Gastroesophageal sphincter (tissue), 4 donors: ENCODE data around the gene PPP3CA. TPM values are rescaled to one million over a fixed set of nuclear protein-coding genes. Genes with fewer than 3 reads are reported as not detected.

Experiments used
- ATAC-seq: fragments of 150-250 bp; one replicate; pipeline ENCODE4 v1.9.1; 2016; ENCODE audit warnings: mild to moderate bottlenecking, moderate library complexity
- H3K27ac ChIP-seq, 4 donors: fragments of 200-600 bp; sonication (generic) in 3 of 4; 1 replicate in 3 of 4; 2 replicates in 1 of 4; pipeline ENCODE4 v1.5.1; 2016 to 2019
- H3K27me3 ChIP-seq: fragments of 200-600 bp; sonication (generic); one replicate; pipeline ENCODE4 v1.5.1; 2019
- H3K36me3 ChIP-seq, 2 donors: fragments of 200-600 bp; sonication (generic); one replicate each; pipeline ENCODE4 v1.5.1; 2019; ENCODE audit warnings: control low read depth in 1 of 2
- H3K4me1 ChIP-seq, 3 donors: fragments of 200-600 bp; sonication (generic); 1 replicate in 2 of 3; 2 replicates in 1 of 3; pipeline ENCODE4 v1.5.1; 2016 to 2019; ENCODE audit warnings: control low read depth in 2 of 3
- H3K4me3 ChIP-seq, 2 donors: fragments of 200-600 bp; sonication (generic); one replicate each; pipeline ENCODE4 v1.5.1; 2019; ENCODE audit warnings: mild to moderate bottlenecking in 1 of 2, moderate library complexity in 1 of 2
- H3K9me3 ChIP-seq, 3 donors: fragments of 200-600 bp; sonication (generic); one replicate each; pipeline ENCODE4 v1.5.1; 2017 to 2019; ENCODE audit warnings: control low read depth in 2 of 3
- EP300 ChIP-seq: sonication (generic); formaldehyde crosslinking; IDR thresholded peaks from one replicate; pipeline ENCODE4 v1.6.1; 2017; ENCODE audit warnings: antibody characterized with exemption, mild to moderate bottlenecking
- POLR2A ChIP-seq, 2 donors: fragments of 450-650 bp; IDR thresholded peaks; one replicate each; pipeline ENCODE4 v1.6.1; 2017; ENCODE audit warnings: antibody characterized with exemption in 2 of 2, mild to moderate bottlenecking in 2 of 2, moderate library complexity in 1 of 2
- POLR2AphosphoS5 ChIP-seq: sonication (generic); formaldehyde crosslinking; IDR thresholded peaks from one replicate; pipeline ENCODE4 v1.6.1; 2017; ENCODE audit warnings: antibody characterized with exemption
- WGBS, 2 donors: methylation state at CpG; one replicate each; pipeline ENCODE4 v1.1.5; 2018; ENCODE audit warnings: low coverage in 1 of 2; 5-methylcytosine and 5-hydroxymethylcytosine counted together
- total RNA-seq, 4 donors: library from RNA; depleted of rRNA; stranded (reverse); fragments of >200 nt; gene quantifications; one replicate each; pipeline ENCODE4 v1.1.0, GENCODE V29; 2016
- TF ChIP-seq, protein P1 (sequence below), 4 experiments: fragments of 200-600 bp in 2 of 4; fragments of 450-650 bp in 2 of 4; sonication (generic) in 1 of 4; IDR thresholded peaks; one replicate each; pipeline ENCODE4 v1.5.1; 2017 to 2019; ENCODE audit warnings: antibody characterized with exemption in 4 of 4, mild to moderate bottlenecking in 2 of 4, moderate library complexity in 2 of 4

PPP3CA gene
- total RNA-seq, 4 donors from 2014 or later: 21.1 to 29.2 (median 24.8) TPM

DNA sequence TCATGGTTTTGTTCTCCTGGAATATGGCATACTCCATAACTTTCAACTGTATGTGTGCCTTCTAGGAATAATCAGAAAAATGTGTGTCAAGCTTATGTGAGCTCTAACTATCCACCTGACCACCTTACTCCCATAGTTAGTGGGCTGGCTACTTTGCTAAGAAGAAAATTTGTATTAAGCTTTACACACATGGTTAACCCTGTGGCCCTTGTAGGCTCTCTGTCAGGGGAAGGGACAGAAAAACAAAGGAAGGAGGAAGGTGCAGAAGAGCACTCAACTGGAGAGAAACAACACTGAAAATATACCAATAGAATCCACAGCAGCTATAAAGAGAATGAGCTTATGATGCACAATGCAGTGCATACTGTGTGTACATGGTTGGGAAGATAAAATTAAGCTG is 84.6 kb downstream of the PPP3CA start:
- Histone ChIP-seq H3K9me3 (no peaks in the 10 kb centered on the region), H3K36me3 (no peaks in the 10 kb centered on the region), H3K27ac (no peak overlapping the region), H3K27me3 (no peaks in the 10 kb centered on the region), H3K4me3 (no peak overlapping the region), H3K4me1 (peaks cover 0 to 21% (median 6%) of the 10 kb centered on the region in 3 donors)
- TF ChIP-seq POLR2A (IDR thresholded peaks at IDR 0.05) (no peak), POLR2AphosphoS5 (no peak), EP300 (no peak)
- TF ChIP-seq, protein P1, sequence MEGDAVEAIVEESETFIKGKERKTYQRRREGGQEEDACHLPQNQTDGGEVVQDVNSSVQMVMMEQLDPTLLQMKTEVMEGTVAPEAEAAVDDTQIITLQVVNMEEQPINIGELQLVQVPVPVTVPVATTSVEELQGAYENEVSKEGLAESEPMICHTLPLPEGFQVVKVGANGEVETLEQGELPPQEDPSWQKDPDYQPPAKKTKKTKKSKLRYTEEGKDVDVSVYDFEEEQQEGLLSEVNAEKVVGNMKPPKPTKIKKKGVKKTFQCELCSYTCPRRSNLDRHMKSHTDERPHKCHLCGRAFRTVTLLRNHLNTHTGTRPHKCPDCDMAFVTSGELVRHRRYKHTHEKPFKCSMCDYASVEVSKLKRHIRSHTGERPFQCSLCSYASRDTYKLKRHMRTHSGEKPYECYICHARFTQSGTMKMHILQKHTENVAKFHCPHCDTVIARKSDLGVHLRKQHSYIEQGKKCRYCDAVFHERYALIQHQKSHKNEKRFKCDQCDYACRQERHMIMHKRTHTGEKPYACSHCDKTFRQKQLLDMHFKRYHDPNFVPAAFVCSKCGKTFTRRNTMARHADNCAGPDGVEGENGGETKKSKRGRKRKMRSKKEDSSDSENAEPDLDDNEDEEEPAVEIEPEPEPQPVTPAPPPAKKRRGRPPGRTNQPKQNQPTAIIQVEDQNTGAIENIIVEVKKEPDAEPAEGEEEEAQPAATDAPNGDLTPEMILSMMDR (IDR thresholded peaks at IDR 0.05): no peak
- no peak for ATAC-seq

DNA sequence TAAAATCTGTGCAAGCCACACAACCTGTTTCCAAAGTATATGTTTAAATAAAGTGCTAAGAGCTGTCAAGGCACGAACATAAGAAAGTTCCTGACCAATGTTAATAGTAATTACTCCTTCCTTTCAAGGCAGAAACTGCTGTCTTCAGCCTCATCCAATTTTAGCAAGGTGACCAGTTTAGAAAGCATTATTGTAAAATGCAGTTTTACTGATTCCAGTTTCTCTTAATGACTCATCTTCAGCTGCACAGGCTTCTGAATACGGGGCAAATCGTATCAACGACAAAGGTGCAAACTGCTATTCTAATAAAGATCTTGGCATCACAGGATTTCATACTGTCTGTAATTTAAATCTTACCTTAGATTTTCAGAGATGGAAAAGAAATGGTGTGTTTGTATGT is 87.5 kb downstream of the PPP3CA start:
- TF ChIP-seq EP300 (no peak), POLR2AphosphoS5 (no peak), POLR2A (IDR thresholded peaks at IDR 0.05) (no peak)
- TF ChIP-seq, protein P1 (IDR thresholded peaks at IDR 0.05): no peak
- Histone ChIP-seq H3K9me3 (no peaks in the 10 kb centered on the region), H3K27me3 (no peaks in the 10 kb centered on the region), H3K4me1 (peaks cover 0 to 29% (median 6%) of the 10 kb centered on the region in 3 donors), H3K36me3 (no peaks in the 10 kb centered on the region), H3K4me3 (no peak overlapping the region), H3K27ac (no peak overlapping the region)
- ATAC-seq: no peak
- WGBS, 2 donors: 9 to 47% methylated on average over 4 of the region's 4 CpGs

DNA sequence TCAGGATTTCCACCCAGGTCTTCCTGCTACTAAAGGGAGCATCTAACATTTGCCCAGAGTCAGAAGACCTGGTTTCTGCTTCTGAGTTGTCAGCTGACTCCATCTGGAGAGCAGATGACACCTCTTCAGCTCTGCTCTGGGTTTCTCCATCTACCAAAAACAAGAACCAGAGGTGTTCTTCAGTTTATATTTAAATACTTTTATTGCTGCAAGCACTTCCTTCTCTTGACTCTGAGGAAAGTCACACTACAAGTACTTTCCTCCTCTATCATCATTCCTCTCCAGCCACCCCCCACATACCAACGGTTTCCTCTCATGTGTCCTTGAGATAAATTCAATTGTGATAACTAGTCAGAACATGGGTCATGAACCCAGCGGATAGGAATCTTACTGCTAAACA is 88.4 kb downstream of the PPP3CA start:
- WGBS, 2 donors: 53 to 71% methylated on average over 2 of the region's 2 CpGs
- no peak for ATAC-seq

DNA sequence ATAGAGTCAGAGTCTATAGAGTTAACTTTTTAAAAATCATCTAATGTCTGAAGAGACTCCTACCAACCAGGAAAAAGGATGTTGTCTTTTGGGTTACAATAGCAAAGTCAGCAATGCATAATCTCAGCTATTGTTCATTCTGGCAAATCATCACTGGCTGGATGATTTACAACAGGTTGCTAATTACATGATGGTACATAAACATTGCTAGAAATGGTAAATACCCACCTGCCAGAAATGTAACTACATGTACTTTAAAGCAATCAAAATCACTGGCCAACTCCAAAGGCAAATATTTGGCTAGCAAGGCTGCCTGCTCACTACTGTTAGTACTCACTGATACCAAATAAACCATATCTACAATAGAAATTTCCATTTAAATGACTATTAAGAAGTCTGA is 91.1 kb downstream of the PPP3CA start:
- H3K4me3 ChIP-seq: no peak overlapping the region
- no peaks in the 10 kb centered on the region for H3K36me3 ChIP-seq
- H3K4me1 ChIP-seq: peaks cover 0 to 28% (median 6%) of the 10 kb centered on the region in 3 donors
- no peaks in the 10 kb centered on the region for H3K9me3 ChIP-seq
- no peaks in the 10 kb centered on the region for H3K27me3 ChIP-seq
- ATAC-seq: no peak
- no peak overlapping the region for H3K27ac ChIP-seq
- TF ChIP-seq POLR2AphosphoS5: no peak
- TF ChIP-seq, protein P1 (IDR thresholded peaks at IDR 0.05): no peak
- TF ChIP-seq POLR2A (IDR thresholded peaks at IDR 0.05): no peak
- TF ChIP-seq EP300: no peak

More for the DNA sequence above, 88.4 kb downstream of the PPP3CA start:
- H3K27ac ChIP-seq: no peak overlapping the region
- no peaks in the 10 kb centered on the region for H3K9me3 ChIP-seq
- no peaks in the 10 kb centered on the region for H3K27me3 ChIP-seq
- no peaks in the 10 kb centered on the region for H3K36me3 ChIP-seq
- TF ChIP-seq POLR2A (IDR thresholded peaks at IDR 0.05): no peak
- no peak for TF ChIP-seq EP300
- TF ChIP-seq, protein P1 (IDR thresholded peaks at IDR 0.05): no peak
- TF ChIP-seq POLR2AphosphoS5: no peak
- no peak overlapping the region for H3K4me3 ChIP-seq
- H3K4me1 ChIP-seq: peaks cover 0 to 29% (median 6%) of the 10 kb centered on the region in 3 donors

DNA sequence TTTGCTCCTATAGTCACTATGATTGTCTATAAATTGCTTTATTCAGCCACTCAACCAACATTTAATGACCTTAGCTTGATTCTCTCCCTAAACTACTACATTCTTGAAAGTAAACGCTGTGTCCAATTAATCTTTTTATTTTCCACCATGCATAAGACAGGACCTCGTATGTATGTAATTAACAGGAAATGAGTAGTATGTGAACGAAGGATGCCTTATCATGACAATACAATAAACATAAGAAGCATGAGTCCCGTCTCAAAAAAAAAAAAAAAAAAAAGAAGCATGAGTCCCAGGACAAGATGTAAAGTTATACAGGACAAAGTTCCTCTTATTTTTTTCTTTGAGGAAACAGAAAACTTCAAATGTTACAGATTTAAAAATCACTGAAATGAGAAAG is 92.5 kb downstream of the PPP3CA start:
- H3K4me1 ChIP-seq: peaks cover 0 to 16% (median 5%) of the 10 kb centered on the region in 3 donors
- no peaks in the 10 kb centered on the region for H3K27me3 ChIP-seq
- H3K9me3 ChIP-seq: no peaks in the 10 kb centered on the region
- no peak for ATAC-seq
- H3K4me3 ChIP-seq: no peak overlapping the region
- no peaks in the 10 kb centered on the region for H3K36me3 ChIP-seq
- 42 to 49% methylated on average over 4 of the region's 4 CpGs for WGBS, 2 donors
- H3K27ac ChIP-seq: no peak overlapping the region
- TF ChIP-seq, protein P1 (IDR thresholded peaks at IDR 0.05): no peak
- TF ChIP-seq POLR2AphosphoS5 (no peak), EP300 (no peak), POLR2A (IDR thresholded peaks at IDR 0.05) (no peak)
